ENCODE data around the gene FBXL19.

FBXL19 gene

GRCh38 chr16:30984669-30985400, 61.5 kb downstream of the FBXL19 start, which contains the start of gene HSD3B7:
HSD3B7 (plus strand) TSS chr16:30985207; CDS start chr16:30985659, 452 bp downstream.
- in situ Hi-C loops (cut with HindIII; ENCODE audit: low sequenced_read_pairs): no loop called here

GRCh38 chr16:30985401-30986128, 62.2 kb downstream of the FBXL19 start:
- in situ Hi-C loops (cut with HindIII; ENCODE audit: low sequenced_read_pairs): no loop called here

DNA sequence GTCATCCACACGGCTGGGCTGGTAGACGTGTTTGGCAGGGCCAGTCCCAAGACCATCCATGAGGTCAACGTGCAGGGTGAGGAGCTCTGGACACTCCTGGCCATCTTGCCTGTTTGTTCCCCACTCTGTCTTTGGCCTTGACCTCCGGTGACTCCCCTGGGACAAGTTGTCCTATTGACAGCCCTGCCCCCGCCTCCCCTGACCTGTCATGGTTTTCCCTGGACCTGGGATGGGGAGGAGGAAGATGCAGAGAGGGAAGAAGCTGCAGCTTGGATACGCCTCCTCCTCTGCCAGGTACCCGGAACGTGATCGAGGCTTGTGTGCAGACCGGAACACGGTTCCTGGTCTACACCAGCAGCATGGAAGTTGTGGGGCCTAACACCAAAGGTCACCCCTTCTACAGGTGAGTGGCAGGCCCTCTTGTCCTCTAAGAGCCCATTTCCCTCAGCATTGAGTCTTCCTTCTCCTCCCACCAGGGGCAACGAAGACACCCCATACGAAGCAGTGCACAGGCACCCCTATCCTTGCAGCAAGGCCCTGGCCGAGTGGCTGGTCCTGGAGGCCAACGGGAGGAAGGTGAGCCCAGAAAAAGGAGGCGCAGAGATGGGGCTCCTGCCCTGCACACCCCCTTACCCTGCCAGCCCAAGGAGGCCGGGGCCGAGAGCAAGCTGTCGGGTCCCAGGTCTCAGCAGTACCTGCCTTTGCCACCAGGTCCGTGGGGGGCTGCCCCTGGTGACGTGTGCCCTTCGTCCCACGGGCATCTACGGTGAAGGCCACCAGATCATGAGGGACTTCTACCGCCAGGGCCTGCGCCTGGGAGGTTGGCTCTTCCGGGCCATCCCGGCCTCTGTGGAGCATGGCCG, 63.0 kb downstream of the FBXL19 start:
- in situ Hi-C loops (cut with HindIII; ENCODE audit: low sequenced_read_pairs): no loop called here

DNA sequence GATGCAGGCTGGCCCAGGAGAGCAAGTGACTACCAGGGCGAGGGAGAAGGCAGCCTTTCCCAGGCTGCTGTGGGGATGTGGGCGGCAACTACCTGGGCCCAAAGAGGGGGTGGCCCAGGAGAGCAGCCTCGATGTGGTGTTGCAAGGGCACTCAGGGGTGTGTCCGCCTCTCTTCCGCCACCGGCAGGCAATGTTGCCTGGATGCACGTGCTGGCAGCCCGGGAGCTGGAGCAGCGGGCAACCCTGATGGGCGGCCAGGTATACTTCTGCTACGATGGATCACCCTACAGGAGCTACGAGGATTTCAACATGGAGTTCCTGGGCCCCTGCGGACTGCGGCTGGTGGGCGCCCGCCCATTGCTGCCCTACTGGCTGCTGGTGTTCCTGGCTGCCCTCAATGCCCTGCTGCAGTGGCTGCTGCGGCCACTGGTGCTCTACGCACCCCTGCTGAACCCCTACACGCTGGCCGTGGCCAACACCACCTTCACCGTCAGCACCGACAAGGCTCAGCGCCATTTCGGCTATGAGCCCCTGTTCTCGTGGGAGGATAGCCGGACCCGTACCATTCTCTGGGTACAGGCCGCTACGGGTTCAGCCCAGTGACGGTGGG, 64.3 kb downstream of the FBXL19 start:
- in situ Hi-C loops (cut with HindIII; ENCODE audit: low sequenced_read_pairs): no loop called here

- in situ Hi-C loops (cut with HindIII; ENCODE audit: low sequenced_read_pairs): no loop called here
Measured at GRCh38 chr16:30989469-30990047, 66.2 kb downstream of the FBXL19 start.

DNA sequence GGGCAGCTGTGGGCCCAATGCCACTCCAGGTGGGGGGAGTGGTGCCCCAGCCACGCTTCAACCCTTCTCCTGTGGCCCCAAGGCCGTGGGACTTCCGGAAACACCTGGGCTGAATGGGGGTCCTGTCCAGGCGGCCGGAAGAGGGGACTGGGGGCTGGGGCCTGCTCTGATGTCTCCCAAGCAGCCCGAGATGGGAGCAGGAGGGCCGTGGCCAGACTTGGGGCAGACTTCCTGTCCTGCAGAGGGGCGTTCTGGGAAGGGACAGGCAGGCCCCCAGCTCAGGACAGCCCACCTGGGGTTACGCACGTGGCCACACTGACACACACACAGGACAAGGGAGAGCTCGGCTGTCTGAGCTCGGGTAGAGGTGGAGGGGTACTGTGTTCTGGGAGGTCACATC, 66.7 kb downstream of the FBXL19 start:
- in situ Hi-C loops (cut with HindIII; ENCODE audit: low sequenced_read_pairs): no loop called here

DNA sequence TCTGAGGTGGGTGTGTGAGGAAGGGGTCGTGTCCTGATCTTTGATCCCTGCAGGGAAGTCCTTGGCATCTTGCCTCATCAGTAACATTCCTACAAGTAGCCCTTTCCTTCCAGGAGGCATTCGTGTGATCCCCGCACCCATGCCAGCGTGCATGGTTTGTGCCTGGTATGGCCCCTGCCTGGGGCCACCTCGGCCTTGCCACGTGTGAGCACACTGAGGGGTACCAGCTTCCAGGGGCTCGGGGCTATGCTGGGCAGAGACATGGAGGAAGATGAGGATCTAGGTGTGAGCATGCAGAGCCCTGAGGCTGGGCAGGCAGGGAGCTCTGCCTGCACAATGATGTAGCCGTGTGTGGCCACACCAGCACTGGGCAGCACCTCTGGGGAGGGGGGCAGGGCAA, 67.7 kb downstream of the FBXL19 start:
- in situ Hi-C loops (cut with HindIII; ENCODE audit: low sequenced_read_pairs): no loop called here

DNA sequence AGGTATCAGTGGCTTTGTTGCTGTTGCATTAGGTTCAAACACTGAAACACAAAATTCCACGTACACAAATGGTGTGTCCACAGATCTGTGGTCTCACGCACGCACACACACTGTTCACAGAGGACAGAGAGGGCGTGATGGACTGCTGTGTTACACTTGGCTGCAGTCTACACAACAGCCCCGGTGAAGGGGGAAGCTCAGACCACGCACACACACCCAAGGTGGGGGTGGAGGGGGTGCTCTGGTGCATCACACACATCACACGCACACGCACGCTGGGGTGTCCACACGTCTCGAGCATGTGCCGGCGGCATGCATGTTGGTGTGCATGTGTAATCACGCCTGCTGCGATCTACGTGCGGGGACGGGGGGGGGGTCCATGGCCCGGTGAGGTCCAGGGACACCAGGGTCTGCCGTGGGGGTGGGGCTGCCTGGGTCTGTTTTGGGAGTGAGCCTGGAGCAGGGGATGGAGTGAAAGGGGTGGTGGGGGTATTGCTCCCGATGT, 69.0 kb downstream of the FBXL19 start:
- in situ Hi-C loops (cut with HindIII; ENCODE audit: low sequenced_read_pairs): no loop called here

DNA sequence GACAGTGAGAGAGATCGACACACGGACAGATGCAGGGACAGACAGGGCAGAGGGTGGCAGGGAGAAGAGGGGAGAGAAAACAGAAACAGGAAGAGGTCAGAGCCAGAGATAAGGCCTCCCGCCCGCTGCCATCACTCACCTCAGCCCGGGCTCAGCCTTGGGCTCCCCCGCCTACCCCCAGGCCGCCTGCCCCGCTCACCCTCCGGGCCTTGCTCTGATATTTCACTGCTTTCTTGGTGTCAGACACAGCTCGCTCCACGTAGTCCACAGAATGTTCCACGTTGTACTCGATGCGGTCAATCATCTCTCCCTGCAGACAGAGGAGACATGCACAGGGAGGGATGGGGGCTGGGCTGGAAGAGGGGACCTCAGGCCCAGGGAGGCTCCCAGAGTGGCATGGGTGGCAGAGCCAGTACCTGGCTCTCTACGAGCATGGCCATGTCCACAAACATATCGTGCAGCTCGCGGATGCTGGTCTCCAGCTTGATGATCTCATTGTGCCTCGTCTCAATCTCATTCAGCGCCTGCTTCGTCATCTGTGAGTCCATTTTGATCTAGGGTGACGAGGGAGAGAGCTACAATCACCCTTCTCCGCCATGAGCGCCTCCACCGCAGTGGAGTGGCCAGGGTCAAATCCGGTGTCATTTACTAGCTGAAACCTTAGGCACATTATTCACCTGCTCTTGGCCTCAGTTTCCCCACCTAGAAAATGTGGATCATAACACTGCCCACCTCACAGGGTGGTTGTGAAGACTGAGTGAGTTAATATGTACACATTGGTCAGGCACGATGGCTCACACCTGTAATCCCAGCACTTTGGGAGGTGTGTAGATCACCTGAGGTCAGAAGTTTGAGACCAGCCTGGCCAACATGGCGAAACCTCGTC, 69.8 kb downstream of the FBXL19 start:
- in situ Hi-C loops (cut with HindIII; ENCODE audit: low sequenced_read_pairs): no loop called here

DNA sequence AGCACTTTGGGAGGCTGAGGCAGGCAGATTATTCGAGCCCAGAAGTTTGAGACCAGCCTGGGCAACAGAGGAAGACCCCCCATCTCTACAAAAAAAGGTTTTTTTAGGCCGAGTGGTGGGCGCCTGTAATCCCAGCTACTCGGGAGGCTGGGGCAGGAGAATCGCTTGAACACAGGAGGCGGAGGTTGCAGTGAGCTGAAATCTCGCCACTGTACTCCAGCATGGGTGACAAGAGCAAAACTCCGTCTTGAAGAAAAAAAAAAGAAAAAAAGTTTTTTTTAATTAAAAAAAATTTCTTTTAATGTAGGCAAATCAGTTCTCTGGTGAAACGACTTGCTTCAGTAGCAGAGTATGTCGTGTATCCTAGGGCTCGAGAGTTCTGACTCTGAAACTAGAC, 72.6 kb downstream of the FBXL19 start:
- in situ Hi-C loops (cut with HindIII; ENCODE audit: low sequenced_read_pairs): no loop called here

GRCh38 chr16:30996324-30996984, 73.1 kb downstream of the FBXL19 start:
- in situ Hi-C loops (cut with HindIII; ENCODE audit: low sequenced_read_pairs): no loop called here

GRCh38 chr16:30996985-30997724, 73.8 kb downstream of the FBXL19 start:
- in situ Hi-C loops (cut with HindIII; ENCODE audit: low sequenced_read_pairs): no loop called here

DNA sequence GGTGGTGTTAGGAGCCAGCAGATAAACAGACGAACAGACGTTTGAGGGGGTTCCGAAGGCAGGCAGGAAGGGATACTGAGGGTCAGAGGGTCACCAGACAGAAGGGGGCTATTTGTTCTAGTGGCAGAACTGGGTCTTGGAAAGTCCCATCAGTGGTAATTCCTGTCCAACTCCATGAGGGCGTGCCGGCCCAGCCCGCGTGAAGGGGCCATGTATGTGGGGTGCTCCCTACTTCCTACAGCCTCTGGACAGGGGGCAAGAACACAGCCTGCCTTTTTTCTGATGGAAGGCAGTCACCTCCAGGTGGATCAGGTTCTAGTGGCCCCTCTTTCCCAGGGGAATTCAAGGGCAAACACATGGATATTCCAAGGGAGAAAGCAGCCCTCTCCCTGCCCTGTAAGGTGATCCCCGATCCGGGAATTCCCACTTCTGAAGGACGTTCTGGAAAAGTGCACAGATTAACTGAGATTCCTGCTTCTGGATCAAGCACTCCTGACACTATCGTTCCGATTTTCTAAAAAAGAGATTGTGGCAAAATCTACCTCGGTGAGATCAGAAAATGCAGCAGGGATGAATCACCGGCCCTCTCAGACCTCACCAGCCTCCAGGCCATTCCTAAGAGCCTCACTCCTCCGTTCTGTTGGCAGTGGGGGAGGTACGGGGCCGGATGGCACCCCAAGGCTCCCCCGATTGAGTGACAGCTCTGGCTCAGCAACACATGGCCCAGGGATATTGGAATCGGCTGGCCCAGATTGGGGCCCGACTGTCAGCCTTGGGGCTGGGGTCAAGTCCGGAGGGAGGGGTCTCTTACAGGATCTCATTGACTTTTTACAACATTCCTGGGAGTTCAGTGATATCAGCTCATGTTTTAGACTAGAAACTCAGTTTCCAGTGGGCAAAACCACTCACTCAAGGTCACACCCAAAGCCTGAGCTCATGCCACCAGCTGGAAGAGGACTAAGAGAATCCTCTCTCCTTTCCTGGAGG, 74.6 kb downstream of the FBXL19 start:
- in situ Hi-C loops (cut with HindIII; ENCODE audit: low sequenced_read_pairs): no loop called here
